Neural cell (in vitro differentiated cells): ENCODE measurements around the gene FMR1. TPM values are rescaled to one million over a fixed set of nuclear protein-coding genes. Genes with fewer than 3 reads are reported as not detected.

Source experiments
- H2AFZ ChIP-seq: fragments of 200-600, 300-800 bp; sonication (generic), shearing (Covaris generic); 2 replicates; pipeline ENCODE4 v1.6.0; 2014; ENCODE audit warnings: low read depth, mild to moderate bottlenecking, antibody characterized with exemption, low read length, moderate library complexity
- H3F3A ChIP-seq: fragments of 200-600 bp; shearing (Covaris generic); 2 replicates; pipeline ENCODE4 v1.6.1; 2016; ENCODE audit warnings: mild to moderate bottlenecking, moderate library complexity, mixed read lengths, antibody characterized with exemption, low read length; ENCODE audit not compliant: insufficient read depth, poor library complexity, severe bottlenecking
- H3K27ac ChIP-seq: fragments of 200-600, 300-800 bp; sonication (generic), shearing (Covaris generic); 2 replicates; pipeline ENCODE4 v1.5.1; 2014; ENCODE audit warnings: mild to moderate bottlenecking, low read length, moderate library complexity
- H3K27me3 ChIP-seq: fragments of 300-800, 200-600 bp; sonication (generic), shearing (Covaris generic); 2 replicates; pipeline ENCODE4 v1.6.0; 2014; ENCODE audit warnings: mild to moderate bottlenecking, low read depth, low read length, moderate library complexity; ENCODE audit not compliant: insufficient read depth
- H3K36me3 ChIP-seq: fragments of 300-800, 200-600 bp; sonication (generic), shearing (Covaris generic); 2 replicates; pipeline ENCODE4 v1.5.1; 2014; ENCODE audit warnings: mild to moderate bottlenecking, antibody characterized with exemption, low read length, moderate library complexity; ENCODE audit not compliant: insufficient read depth
- H3K4me2 ChIP-seq: fragments of 300-800, 200-600 bp; sonication (generic), shearing (Covaris generic); 2 replicates; pipeline ENCODE4 v1.6.0; 2014; ENCODE audit warnings: mild to moderate bottlenecking, low read length
- H3K4me3 ChIP-seq: fragments of 300-800, 200-600 bp; sonication (generic), shearing (Covaris generic); 2 replicates; pipeline ENCODE4 v1.5.1; 2014; ENCODE audit warnings: mild to moderate bottlenecking, low read length, moderate library complexity
- H3K79me2 ChIP-seq: fragments of 200-600 bp; shearing (Covaris generic); replicated peaks from 2 replicates; pipeline ENCODE4 v1.6.0; 2014; ENCODE audit warnings: mild to moderate bottlenecking, low read length, moderate library complexity; ENCODE audit not compliant: insufficient read depth
- H3K9ac ChIP-seq: fragments of 300-800, 200-600 bp; sonication (generic), shearing (Covaris generic); 2 replicates; pipeline ENCODE4 v1.6.1; 2016; ENCODE audit warnings: mild to moderate bottlenecking, low read length, mixed read lengths
- H3K9me2 ChIP-seq: fragments of 200-600 bp; shearing (Covaris generic); 2 replicates; pipeline ENCODE4 v1.6.1; 2016; ENCODE audit warnings: mild to moderate bottlenecking, low read length, mixed read lengths; ENCODE audit not compliant: insufficient read depth
- H3K9me3 ChIP-seq: fragments of 200-600, 300-800 bp; sonication (generic), shearing (Covaris generic); 2 replicates; pipeline ENCODE4 v1.6.1; 2016; ENCODE audit warnings: mild to moderate bottlenecking, mixed run types, low read length, moderate library complexity, mixed read lengths
- H4K20me1 ChIP-seq: fragments of 200-600 bp; shearing (Covaris generic); 2 replicates; pipeline ENCODE4 v1.6.1; 2016; ENCODE audit warnings: mild to moderate bottlenecking, mixed run types; ENCODE audit not compliant: insufficient read depth
- CTCF ChIP-seq: fragments of 450-650 bp; IDR thresholded peaks from 2 replicates; pipeline ENCODE4 v1.5.1; 2014; ENCODE audit warnings: antibody characterized with exemption, mild to moderate bottlenecking, moderate library complexity; ENCODE audit not compliant: poor library complexity, severe bottlenecking
- EP300 ChIP-seq: fragments of 450-650 bp; conservative IDR thresholded peaks from 2 replicates; pipeline ENCODE4 v1.6.1; 2014; ENCODE audit warnings: antibody characterized with exemption, mild to moderate bottlenecking, moderate library complexity; ENCODE audit not compliant: poor library complexity, severe bottlenecking
- EZH2 ChIP-seq: fragments of 200-600, 300-800 bp; shearing (Covaris generic), sonication (generic); IDR thresholded peaks from 2 replicates; pipeline ENCODE4 v1.6.1; 2014; ENCODE audit warnings: antibody characterized with exemption, low read length, borderline replicate concordance, mild to moderate bottlenecking; ENCODE audit not compliant: insufficient read depth, poor library complexity, severe bottlenecking
- MXI1 ChIP-seq: fragments of 450-650 bp; conservative IDR thresholded peaks from 2 replicates; pipeline ENCODE4 v1.6.1; 2014; ENCODE audit warnings: antibody characterized with exemption, mild to moderate bottlenecking; ENCODE audit not compliant: poor library complexity, severe bottlenecking
- POLR2AphosphoS5 ChIP-seq: IDR thresholded peaks from 2 replicates; pipeline ENCODE4 v1.6.1; 2012
- RAD21 ChIP-seq: fragments of 450-650 bp; conservative IDR thresholded peaks from 2 replicates; pipeline ENCODE4 v1.6.1; 2014; ENCODE audit warnings: antibody characterized with exemption, mild to moderate bottlenecking, moderate library complexity
- REST ChIP-seq: IDR thresholded peaks from 2 replicates; pipeline ENCODE4 v1.6.1; 2012; ENCODE audit warnings: borderline replicate concordance
- SMC3 ChIP-seq: fragments of 450-650 bp; conservative IDR thresholded peaks from 2 replicates; pipeline ENCODE4 v1.6.1; 2014; ENCODE audit warnings: antibody characterized with exemption, mild to moderate bottlenecking, moderate library complexity; ENCODE audit not compliant: poor library complexity
- TAF1 ChIP-seq: IDR thresholded peaks from 2 replicates; pipeline ENCODE4 v1.6.1; 2012; ENCODE audit warnings: low read depth
- polyA plus RNA-seq: library from polyadenylated mRNA; depleted of rRNA; stranded (reverse); fragments of >200 nt; gene quantifications from 2 replicates; pipeline ENCODE4 v1.2.3, GENCODE V29; 2014

FMR1 gene
- polyA plus RNA-seq, 1 donor from 2014 or later: 70.8 TPM

- Histone ChIP-seq H2AFZ (no peak overlapping the region), H3K79me2 (no peaks in the 10 kb centered on the region), H3K9me3 (no peaks in the 10 kb centered on the region), H3K9me2 (no peaks in the 10 kb centered on the region), H3K9ac (no peak overlapping the region), H3K4me3 (no peak overlapping the region), H3K4me2 (no peak overlapping the region), H3F3A (no peaks in the 10 kb centered on the region), H4K20me1 (no peaks in the 10 kb centered on the region), H3K36me3 (no peaks in the 10 kb centered on the region), H3K27me3 (no peaks in the 10 kb centered on the region), H3K27ac (no peak overlapping the region)
- TF ChIP-seq TAF1 (no peak), RAD21 (no peak), MXI1 (no peak), EZH2 (no peak), CTCF (no peak), SMC3 (no peak)
These were observed 19.8 kb upstream of the FMR1 start for GRCh38 chrX:147891896-147892295.

GRCh38 chrX:147893741-147894140 is 18.0 kb upstream of the FMR1 start:
- Histone ChIP-seq H3K4me3 (no peak overlapping the region), H3K79me2 (no peaks in the 10 kb centered on the region), H3F3A (no peaks in the 10 kb centered on the region), H3K9me3 (no peaks in the 10 kb centered on the region), H2AFZ (no peak overlapping the region), H3K36me3 (no peaks in the 10 kb centered on the region), H3K9ac (no peak overlapping the region), H3K4me2 (no peak overlapping the region), H4K20me1 (no peaks in the 10 kb centered on the region), H3K9me2 (no peaks in the 10 kb centered on the region), H3K27ac (no peak overlapping the region), H3K27me3 (no peaks in the 10 kb centered on the region)
- no peak for TF ChIP-seq EZH2
- no peak for TF ChIP-seq MXI1
- TF ChIP-seq EP300: no peak
- no peak for TF ChIP-seq RAD21
- no peak for TF ChIP-seq REST

- H2AFZ ChIP-seq: no peak overlapping the region
- H3F3A ChIP-seq: no peaks in the 10 kb centered on the region
- H4K20me1 ChIP-seq: no peaks in the 10 kb centered on the region
- no peaks in the 10 kb centered on the region for H3K27me3 ChIP-seq
- no peaks in the 10 kb centered on the region for H3K79me2 ChIP-seq
- no peaks in the 10 kb centered on the region for H3K36me3 ChIP-seq
- H3K9me3 ChIP-seq: no peaks in the 10 kb centered on the region
- TF ChIP-seq RAD21 (no peak), TAF1 (no peak), SMC3 (no peak), MXI1 (no peak), POLR2AphosphoS5 (no peak), CTCF (no peak)
- H3K27ac ChIP-seq: no peak overlapping the region
- no peak overlapping the region for H3K9ac ChIP-seq
- H3K9me2 ChIP-seq: no peaks in the 10 kb centered on the region
- H3K4me3 ChIP-seq: no peak overlapping the region
- H3K4me2 ChIP-seq: no peak overlapping the region
These were observed 17.3 kb upstream of the FMR1 start for GRCh38 chrX:147894366-147894963.
